SK-N-MC (cell line): ENCODE measurements around the gene MMADHC.

Experiments used
- DNase-seq: peaks from one replicate; pipeline ENCODE4 v3.0.0-alpha.2; 2011; ENCODE audit warnings: low read depth, low spot score
- H3K27ac ChIP-seq: fragments of 200-600 bp; sonication (generic); 2 replicates; pipeline ENCODE4 v1.5.1; 2016; ENCODE audit warnings: mixed run types
- H3K36me3 ChIP-seq: fragments of 200-600 bp; sonication (generic); 2 replicates; pipeline ENCODE4 v1.6.1; 2017; ENCODE audit warnings: antibody characterized with exemption, low read length, mixed read lengths; ENCODE audit not compliant: insufficient read depth
- H3K4me3 ChIP-seq: fragments of 200-600 bp; sonication (generic); 2 replicates; pipeline ENCODE4 v1.5.1; 2016
- H3K9ac ChIP-seq: fragments of 200-600 bp; sonication (generic); 2 replicates; pipeline ENCODE4 v1.8.0; 2017; ENCODE audit warnings: mixed run types, mixed read lengths; ENCODE audit not compliant: insufficient read length
- H3K9me3 ChIP-seq: fragments of 200-600 bp; sonication (generic); 2 replicates; pipeline ENCODE4 v1.6.1; 2017; ENCODE audit warnings: low read depth, mild to moderate bottlenecking, antibody characterized with exemption, low read length, moderate library complexity, mixed read lengths
- EZH2 ChIP-seq: fragments of 200-600 bp; sonication (generic); IDR thresholded peaks from one replicate; pipeline ENCODE4 v1.6.1; 2017; ENCODE audit warnings: antibody characterized with exemption
- FOXP2 ChIP-seq: optimal IDR thresholded peaks from 2 replicates; pipeline ENCODE3; 2011; ENCODE audit warnings: mild to moderate bottlenecking, moderate library complexity; ENCODE audit not compliant: insufficient read depth; ENCODE audit errors: extremely low read length, control extremely low read depth
- POLR2AphosphoS5 ChIP-seq: IDR thresholded peaks from 2 replicates; pipeline ENCODE4 v1.6.1; 2012; ENCODE audit warnings: mild to moderate bottlenecking, low read depth, low read length, borderline replicate concordance

Gene MMADHC

GRCh38 chr2:149544692-149545091 lies 42.9 kb downstream of the MMADHC start:
- no peak for DNase-seq
- no peaks in the 10 kb centered on the region for H3K9me3 ChIP-seq
- H3K27ac ChIP-seq = no peak overlapping the region
- H3K4me3 ChIP-seq = no peak overlapping the region
- no peak overlapping the region for H3K9ac ChIP-seq
- TF ChIP-seq FOXP2 (no peak), EZH2 (no peak), POLR2AphosphoS5 (no peak)
- no peaks in the 10 kb centered on the region for H3K36me3 ChIP-seq

- TF ChIP-seq POLR2AphosphoS5 (no peak), EZH2 (no peak), FOXP2 (no peak)
- Histone ChIP-seq H3K36me3 (no peaks in the 10 kb centered on the region), H3K4me3 (no peak overlapping the region), H3K27ac (no peak overlapping the region), H3K9me3 (no peaks in the 10 kb centered on the region), H3K9ac (no peak overlapping the region)
- DNase-seq = no peak
Observed at GRCh38 chr2:149543845-149544244, 43.7 kb downstream of the MMADHC start.

- Histone ChIP-seq H3K4me3 (no peak overlapping the region), H3K36me3 (no peaks in the 10 kb centered on the region), H3K9ac (no peak overlapping the region), H3K27ac (no peak overlapping the region), H3K9me3 (no peaks in the 10 kb centered on the region)
- no peak for DNase-seq
- TF ChIP-seq POLR2AphosphoS5 (no peak), FOXP2 (no peak), EZH2 (no peak)
Observed at GRCh38 chr2:149540138-149540537, 47.4 kb downstream of the MMADHC start.

GRCh38 chr2:149538138-149538833 lies 49.3 kb downstream of the MMADHC start:
- DNase-seq = no peak
- Histone ChIP-seq H3K4me3 (no peak overlapping the region), H3K36me3 (no peaks in the 10 kb centered on the region), H3K9ac (no peak overlapping the region), H3K9me3 (no peaks in the 10 kb centered on the region), H3K27ac (no peak overlapping the region)
- no peak for TF ChIP-seq EZH2

GRCh38 chr2:149537092-149537726 lies 50.4 kb downstream of the MMADHC start:
- Histone ChIP-seq H3K27ac (no peak overlapping the region), H3K4me3 (no peak overlapping the region), H3K9ac (no peak overlapping the region), H3K9me3 (no peaks in the 10 kb centered on the region), H3K36me3 (no peaks in the 10 kb centered on the region)
- no peak for TF ChIP-seq FOXP2
- TF ChIP-seq POLR2AphosphoS5 = no peak
- no peak for TF ChIP-seq EZH2
- DNase-seq = no peak

- Histone ChIP-seq H3K36me3 (no peaks in the 10 kb centered on the region), H3K9ac (no peak overlapping the region), H3K4me3 (no peak overlapping the region), H3K9me3 (no peaks in the 10 kb centered on the region), H3K27ac (no peak overlapping the region)
- no peak for DNase-seq
- TF ChIP-seq FOXP2 (no peak), EZH2 (no peak), POLR2AphosphoS5 (no peak)
Observed at GRCh38 chr2:149536649-149537048, 50.9 kb downstream of the MMADHC start.

- DNase-seq = no peak
Observed at GRCh38 chr2:149534674-149535073, 52.9 kb downstream of the MMADHC start.

GRCh38 chr2:149528983-149529382 lies 58.6 kb downstream of the MMADHC start:
- H3K4me3 ChIP-seq = no peak overlapping the region
- TF ChIP-seq EZH2 (no peak), POLR2AphosphoS5 (no peak), FOXP2 (no peak)
- H3K36me3 ChIP-seq = no peaks in the 10 kb centered on the region
- H3K27ac ChIP-seq = no peak overlapping the region
- no peak for DNase-seq
- H3K9me3 ChIP-seq = no peaks in the 10 kb centered on the region
- H3K9ac ChIP-seq = no peak overlapping the region

More at GRCh38 chr2:149534674-149535073, 52.9 kb downstream of the MMADHC start:
- Histone ChIP-seq H3K36me3 (no peaks in the 10 kb centered on the region), H3K9ac (no peak overlapping the region), H3K4me3 (no peak overlapping the region), H3K27ac (no peak overlapping the region), H3K9me3 (no peaks in the 10 kb centered on the region)
- no peak for TF ChIP-seq POLR2AphosphoS5
- no peak for TF ChIP-seq EZH2
- TF ChIP-seq FOXP2 = no peak
